Mesothelial cell of epicardium (in vitro differentiated cells): ENCODE data around the gene HPS5. TPM values are rescaled to one million over a fixed set of nuclear protein-coding genes. Genes with fewer than 3 reads are reported as not detected.
"Not testable (repeated sequence)": the region's sequence is repeated elsewhere in the genome, so short reads cannot be mapped to it uniquely, and the experiment has no call there.

Experiments used
- DNase-seq, 2 experiments: peaks; one replicate each; pipeline ENCODE4 v3.0.0; 2021; ENCODE audit warnings: low spot score in 2 of 2; ENCODE audit not compliant: unreplicated experiment in 2 of 2
- H3K27ac Mint-ChIP-seq: 2 replicates; pipeline ENCODE4 v1.8.0; 2021; ENCODE audit warnings: mixed read lengths
- H3K27me3 Mint-ChIP-seq: 2 replicates; pipeline ENCODE4 v1.8.0; 2021; ENCODE audit warnings: low read depth, mixed read lengths
- H3K36me3 Mint-ChIP-seq: 2 replicates; pipeline ENCODE4 v1.8.0; 2021; ENCODE audit warnings: mixed read lengths
- H3K4me1 Mint-ChIP-seq: 2 replicates; pipeline ENCODE4 v1.8.0; 2021; ENCODE audit warnings: mixed read lengths
- H3K4me3 Mint-ChIP-seq: 2 replicates; pipeline ENCODE4 v1.8.0; 2021; ENCODE audit warnings: mild to moderate bottlenecking, moderate library complexity, mixed read lengths
- H3K9me3 Mint-ChIP-seq: 2 replicates; pipeline ENCODE4 v1.8.0; 2021; ENCODE audit warnings: mixed read lengths
- total RNA-seq: library from RNA; stranded (reverse); gene quantifications from 3 replicates; pipeline ENCODE4 v1.2.1, GENCODE V29; 2021
- TF ChIP-seq, protein P1 (sequence below): fragments of 200-600 bp; sonication (generic); IDR thresholded peaks from one replicate; pipeline ENCODE4 v1.5.0; 2021; ENCODE audit warnings: antibody characterized with exemption; ENCODE audit not compliant: unreplicated experiment

Gene HPS5
- total RNA-seq, 1 donor from 2014 or later, result 21.4 TPM

- Mint-ChIP-seq H3K9me3 (no peaks in the 10 kb centered on the region), H3K27ac (no peak overlapping the region), H3K36me3 (no peaks in the 10 kb centered on the region), H3K27me3 (no peaks in the 10 kb centered on the region), H3K4me3 (no peak overlapping the region), H3K4me1 (no peaks in the 10 kb centered on the region)
- DNase-seq, result no peak
- TF ChIP-seq, protein P1, sequence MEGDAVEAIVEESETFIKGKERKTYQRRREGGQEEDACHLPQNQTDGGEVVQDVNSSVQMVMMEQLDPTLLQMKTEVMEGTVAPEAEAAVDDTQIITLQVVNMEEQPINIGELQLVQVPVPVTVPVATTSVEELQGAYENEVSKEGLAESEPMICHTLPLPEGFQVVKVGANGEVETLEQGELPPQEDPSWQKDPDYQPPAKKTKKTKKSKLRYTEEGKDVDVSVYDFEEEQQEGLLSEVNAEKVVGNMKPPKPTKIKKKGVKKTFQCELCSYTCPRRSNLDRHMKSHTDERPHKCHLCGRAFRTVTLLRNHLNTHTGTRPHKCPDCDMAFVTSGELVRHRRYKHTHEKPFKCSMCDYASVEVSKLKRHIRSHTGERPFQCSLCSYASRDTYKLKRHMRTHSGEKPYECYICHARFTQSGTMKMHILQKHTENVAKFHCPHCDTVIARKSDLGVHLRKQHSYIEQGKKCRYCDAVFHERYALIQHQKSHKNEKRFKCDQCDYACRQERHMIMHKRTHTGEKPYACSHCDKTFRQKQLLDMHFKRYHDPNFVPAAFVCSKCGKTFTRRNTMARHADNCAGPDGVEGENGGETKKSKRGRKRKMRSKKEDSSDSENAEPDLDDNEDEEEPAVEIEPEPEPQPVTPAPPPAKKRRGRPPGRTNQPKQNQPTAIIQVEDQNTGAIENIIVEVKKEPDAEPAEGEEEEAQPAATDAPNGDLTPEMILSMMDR, result no peak
Measured at GRCh38 chr11:18254781-18255361, 67.1 kb downstream of the HPS5 start.

DNA sequence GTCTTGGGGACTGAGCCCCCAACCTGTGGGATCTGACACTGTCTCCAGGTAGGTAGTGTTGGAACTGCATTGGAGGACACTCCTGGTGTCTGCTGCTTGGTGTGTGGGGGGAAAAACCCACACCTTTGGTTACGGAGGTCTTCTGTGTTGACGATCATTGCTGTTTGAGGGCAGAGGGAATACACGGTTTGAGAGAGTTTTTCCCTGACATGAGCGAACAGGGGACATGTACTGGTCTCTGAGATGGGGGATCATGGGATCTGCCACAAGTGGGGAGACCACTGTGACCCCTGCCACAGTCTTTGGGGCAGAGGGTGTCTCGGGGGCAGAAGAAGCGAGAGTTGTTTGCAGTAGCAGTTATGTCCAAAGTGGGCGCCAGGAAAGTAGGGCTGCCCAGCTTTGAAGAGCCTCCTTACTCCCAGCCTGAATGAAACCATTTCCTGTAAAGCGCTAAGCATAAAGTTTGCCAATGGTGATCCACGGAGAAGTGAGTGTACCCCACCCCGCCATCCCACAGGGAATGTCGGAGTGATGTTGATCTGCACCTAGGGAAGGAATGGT, 68.1 kb downstream of the HPS5 start:
- no peak overlapping the region for H3K4me3 Mint-ChIP-seq
- no peak for DNase-seq
- H3K36me3 Mint-ChIP-seq, result no peaks in the 10 kb centered on the region
- no peaks in the 10 kb centered on the region for H3K27me3 Mint-ChIP-seq
- H3K9me3 Mint-ChIP-seq, result no peaks in the 10 kb centered on the region
- TF ChIP-seq, protein P1, result no peak
- no peaks in the 10 kb centered on the region for H3K4me1 Mint-ChIP-seq
- no peak overlapping the region for H3K27ac Mint-ChIP-seq

- H3K27me3 Mint-ChIP-seq, result no peaks in the 10 kb centered on the region
- H3K9me3 Mint-ChIP-seq, result no peaks in the 10 kb centered on the region
- TF ChIP-seq, protein P1, result no peak
- no peak overlapping the region for H3K4me3 Mint-ChIP-seq
- H3K27ac Mint-ChIP-seq, result no peak overlapping the region
- DNase-seq, result no peak
- H3K36me3 Mint-ChIP-seq, result no peaks in the 10 kb centered on the region
- H3K4me1 Mint-ChIP-seq, result no peaks in the 10 kb centered on the region
Measured at GRCh38 chr11:18253233-18253632, 68.7 kb downstream of the HPS5 start.

DNA sequence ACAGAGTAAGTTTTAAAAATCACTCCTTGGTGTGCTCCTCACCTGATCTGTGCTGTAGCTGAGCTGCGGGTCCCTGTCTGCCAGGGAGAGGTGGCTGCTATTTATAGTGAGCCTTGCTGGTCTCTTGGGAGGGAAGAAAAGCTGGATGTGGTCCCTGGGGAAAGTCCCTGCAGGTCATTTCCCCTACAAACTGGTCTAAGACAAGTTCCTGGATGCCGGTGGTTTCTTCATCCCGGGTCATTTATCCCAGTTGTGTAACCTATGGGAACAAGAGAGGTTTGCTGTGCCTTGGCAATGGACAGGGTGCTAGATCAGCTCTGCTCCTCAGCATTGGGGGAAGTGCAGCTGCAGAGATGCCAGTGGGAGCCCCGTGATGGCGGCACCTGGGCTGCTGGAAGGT, 73.4 kb downstream of the HPS5 start, which contains the start of gene SAA2:
Gene SAA2, minus strand, starts transcription at position 108 of the 400 bp plus-strand sequence. CDS start 657 bp downstream, outside the sequence.
- TF ChIP-seq, protein P1, result no peak
- H3K27ac Mint-ChIP-seq, result no peak within 1 kb of the TSS
- H3K4me3 Mint-ChIP-seq, result no peak within 1 kb of the TSS

GRCh38 chr11:18247191-18247581, 74.8 kb downstream of the HPS5 start:
- not testable (repeated sequence) for H3K27ac Mint-ChIP-seq, DNase-seq, H3K9me3 Mint-ChIP-seq

More for the DNA sequence above, 73.4 kb downstream of the HPS5 start, which contains the start of gene SAA2:
- Mint-ChIP-seq H3K4me1 (no peaks in the 10 kb centered on the region), H3K36me3 (no peaks in the 10 kb centered on the region), H3K27me3 (no peaks in the 10 kb centered on the region), H3K9me3 (peaks cover 5% of the 10 kb centered on the region)
- no peak for DNase-seq

GRCh38 chr11:18246379-18247190, 75.4 kb downstream of the HPS5 start:
- H3K4me1 Mint-ChIP-seq, DNase-seq, H3K9me3 Mint-ChIP-seq, H3K27ac Mint-ChIP-seq, H3K4me3 Mint-ChIP-seq, H3K36me3 Mint-ChIP-seq, H3K27me3 Mint-ChIP-seq: not testable (repeated sequence)

More at GRCh38 chr11:18247191-18247581, 74.8 kb downstream of the HPS5 start:
- H3K36me3 Mint-ChIP-seq, H3K4me3 Mint-ChIP-seq, H3K4me1 Mint-ChIP-seq, H3K27me3 Mint-ChIP-seq: not testable (repeated sequence)
